Measurements from ENCODE around the gene SCGB1D1. TPM values are rescaled to one million over a fixed set of nuclear protein-coding genes. Genes with fewer than 3 reads are reported as not detected.

The SCGB1D1 gene
- total and polyA plus RNA-seq, 2 experiments from 2014 or later = not detected

DNA sequence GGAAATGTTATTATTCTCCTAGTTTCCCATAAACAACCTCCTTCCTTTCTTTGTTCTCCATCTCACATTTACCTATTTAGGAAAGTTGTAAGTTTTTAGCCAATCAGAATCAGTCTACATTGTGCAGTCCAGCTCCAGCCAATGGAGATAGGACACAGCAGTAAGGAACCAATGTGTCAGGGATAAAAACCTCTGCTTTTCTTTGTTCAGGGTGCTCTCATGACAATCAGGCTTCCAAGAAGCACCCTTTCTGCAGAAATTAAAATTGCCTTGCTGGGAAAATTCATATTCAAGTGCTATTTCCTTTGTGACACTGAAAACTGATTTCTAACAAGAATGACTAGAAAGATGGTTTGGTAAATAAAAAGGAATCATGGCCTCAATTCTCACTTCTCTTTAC lies 33.1 kb downstream of the SCGB1D1 start (continued):
- no peak for TF ChIP-seq JUNB (IDR thresholded peaks at IDR 0.05; ENCODE audit: unreplicated experiment)
- no peak for TF ChIP-seq ZNF114 (CRISPR knock-in tag; IDR thresholded peaks at IDR 0.05)
- TF ChIP-seq POLR2AphosphoS5 (IDR thresholded peaks at IDR 0.05; ENCODE audit: low read depth) = no peak

- no peaks in the 10 kb centered on the region for H3K36me3 Mint-ChIP-seq (ENCODE audit: low read depth)
- DNase-seq (ENCODE audit: low spot score) (no peak), ATAC-seq (no peak)
- H3K27ac ChIP-seq (ENCODE audit: low read depth) = no peak overlapping the region
- peaks cover 1% of the 10 kb centered on the region for H3K27me3 Mint-ChIP-seq (ENCODE audit: insufficient read depth, low read depth, poor library complexity)
- TF ChIP-seq POLR2AphosphoS5 (IDR thresholded peaks at IDR 0.05; ENCODE audit: low read depth) = no peak
- TF ChIP-seq ZNF114 (CRISPR knock-in tag; IDR thresholded peaks at IDR 0.05) = no peak
- TF ChIP-seq ETS1 (IDR thresholded peaks at IDR 0.05) = no peak
- no peak for TF ChIP-seq EZH2phosphoT487 (IDR thresholded peaks at IDR 0.05; ENCODE audit: unreplicated experiment)
- TF ChIP-seq JUNB (IDR thresholded peaks at IDR 0.05; ENCODE audit: unreplicated experiment) = no peak
- TF ChIP-seq CREB1 (CRISPR knock-in tag; IDR thresholded peaks at IDR 0.05; ENCODE audit: low read depth) = no peak
- no peak for TF ChIP-seq EZH2 (IDR thresholded peaks at IDR 0.05; ENCODE audit: low read depth, unreplicated experiment)
- no peak for TF ChIP-seq STAT1 (IDR thresholded peaks at IDR 0.05; ENCODE audit: unreplicated experiment)
- TF ChIP-seq, protein P1, sequence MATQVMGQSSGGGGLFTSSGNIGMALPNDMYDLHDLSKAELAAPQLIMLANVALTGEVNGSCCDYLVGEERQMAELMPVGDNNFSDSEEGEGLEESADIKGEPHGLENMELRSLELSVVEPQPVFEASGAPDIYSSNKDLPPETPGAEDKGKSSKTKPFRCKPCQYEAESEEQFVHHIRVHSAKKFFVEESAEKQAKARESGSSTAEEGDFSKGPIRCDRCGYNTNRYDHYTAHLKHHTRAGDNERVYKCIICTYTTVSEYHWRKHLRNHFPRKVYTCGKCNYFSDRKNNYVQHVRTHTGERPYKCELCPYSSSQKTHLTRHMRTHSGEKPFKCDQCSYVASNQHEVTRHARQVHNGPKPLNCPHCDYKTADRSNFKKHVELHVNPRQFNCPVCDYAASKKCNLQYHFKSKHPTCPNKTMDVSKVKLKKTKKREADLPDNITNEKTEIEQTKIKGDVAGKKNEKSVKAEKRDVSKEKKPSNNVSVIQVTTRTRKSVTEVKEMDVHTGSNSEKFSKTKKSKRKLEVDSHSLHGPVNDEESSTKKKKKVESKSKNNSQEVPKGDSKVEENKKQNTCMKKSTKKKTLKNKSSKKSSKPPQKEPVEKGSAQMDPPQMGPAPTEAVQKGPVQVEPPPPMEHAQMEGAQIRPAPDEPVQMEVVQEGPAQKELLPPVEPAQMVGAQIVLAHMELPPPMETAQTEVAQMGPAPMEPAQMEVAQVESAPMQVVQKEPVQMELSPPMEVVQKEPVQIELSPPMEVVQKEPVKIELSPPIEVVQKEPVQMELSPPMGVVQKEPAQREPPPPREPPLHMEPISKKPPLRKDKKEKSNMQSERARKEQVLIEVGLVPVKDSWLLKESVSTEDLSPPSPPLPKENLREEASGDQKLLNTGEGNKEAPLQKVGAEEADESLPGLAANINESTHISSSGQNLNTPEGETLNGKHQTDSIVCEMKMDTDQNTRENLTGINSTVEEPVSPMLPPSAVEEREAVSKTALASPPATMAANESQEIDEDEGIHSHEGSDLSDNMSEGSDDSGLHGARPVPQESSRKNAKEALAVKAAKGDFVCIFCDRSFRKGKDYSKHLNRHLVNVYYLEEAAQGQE (IDR thresholded peaks at IDR 0.05; ENCODE audit: unreplicated experiment) = no peak
- no peak for TF ChIP-seq ZNF462 (CRISPR knock-in tag; IDR thresholded peaks at IDR 0.05)
- TF ChIP-seq NANOG (IDR thresholded peaks at IDR 0.05; ENCODE audit: borderline replicate concordance) = no peak
- no peak for TF ChIP-seq ZNF331 (CRISPR knock-in tag; IDR thresholded peaks at IDR 0.05; ENCODE audit: low read depth)
- TF ChIP-seq, protein P2, sequence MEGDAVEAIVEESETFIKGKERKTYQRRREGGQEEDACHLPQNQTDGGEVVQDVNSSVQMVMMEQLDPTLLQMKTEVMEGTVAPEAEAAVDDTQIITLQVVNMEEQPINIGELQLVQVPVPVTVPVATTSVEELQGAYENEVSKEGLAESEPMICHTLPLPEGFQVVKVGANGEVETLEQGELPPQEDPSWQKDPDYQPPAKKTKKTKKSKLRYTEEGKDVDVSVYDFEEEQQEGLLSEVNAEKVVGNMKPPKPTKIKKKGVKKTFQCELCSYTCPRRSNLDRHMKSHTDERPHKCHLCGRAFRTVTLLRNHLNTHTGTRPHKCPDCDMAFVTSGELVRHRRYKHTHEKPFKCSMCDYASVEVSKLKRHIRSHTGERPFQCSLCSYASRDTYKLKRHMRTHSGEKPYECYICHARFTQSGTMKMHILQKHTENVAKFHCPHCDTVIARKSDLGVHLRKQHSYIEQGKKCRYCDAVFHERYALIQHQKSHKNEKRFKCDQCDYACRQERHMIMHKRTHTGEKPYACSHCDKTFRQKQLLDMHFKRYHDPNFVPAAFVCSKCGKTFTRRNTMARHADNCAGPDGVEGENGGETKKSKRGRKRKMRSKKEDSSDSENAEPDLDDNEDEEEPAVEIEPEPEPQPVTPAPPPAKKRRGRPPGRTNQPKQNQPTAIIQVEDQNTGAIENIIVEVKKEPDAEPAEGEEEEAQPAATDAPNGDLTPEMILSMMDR (conservative IDR thresholded peaks at IDR 0.05; ENCODE audit: low read depth in 2 of 2) = no peak; a peak in 1 of 4 replicates
- no peaks in the 10 kb centered on the region for H3K27me3 ChIP-seq (ENCODE audit: insufficient read depth)
- H3F3A ChIP-seq (replicated peaks; ENCODE audit: low read depth) = no peaks in the 10 kb centered on the region
- no peaks in the 10 kb centered on the region for H3K4me1 ChIP-seq (ENCODE audit: insufficient read depth)
- no peaks in the 10 kb centered on the region for H3K36me3 ChIP-seq (ENCODE audit: insufficient read depth)
- H4K20me1 ChIP-seq (replicated peaks; ENCODE audit: insufficient read depth) = no peaks in the 10 kb centered on the region
- no peak overlapping the region for H3K4me2 ChIP-seq
- H2AFZ ChIP-seq = no peak overlapping the region
- no peaks in the 10 kb centered on the region for H3K79me2 ChIP-seq (replicated peaks; ENCODE audit: insufficient read depth)
- H3K9me2 ChIP-seq (ENCODE audit: insufficient read depth) = no peaks in the 10 kb centered on the region
- no peak overlapping the region for H3K4me3 ChIP-seq
- no peak overlapping the region for H3K27ac Mint-ChIP-seq
- H3K4me1 Mint-ChIP-seq = no peaks in the 10 kb centered on the region; the same call in 2 of the 3 replicates
- H3K9me3 Mint-ChIP-seq = peaks cover 3% of the 10 kb centered on the region; the same call in 1 of the 3 replicates
- no peak overlapping the region for H3K4me3 Mint-ChIP-seq
These were observed 43.7 kb downstream of the SCGB1D1 start for GRCh38 chr11:62233730-62234129.

Measured in GM23338 (cell line).